Measurements from ENCODE around the gene TMEM213. TPM values are rescaled to one million over a fixed set of nuclear protein-coding genes. Genes with fewer than 3 reads are reported as not detected.
A peak's percentile ranks its signal among the peaks of the same experiment; 100 is the strongest.

TMEM213 gene
- total and polyA plus RNA-seq, 2 of the 13 experiments (the other 11 are each of a cell fraction or from before 2014, with no cell fraction given): not detected

DNA sequence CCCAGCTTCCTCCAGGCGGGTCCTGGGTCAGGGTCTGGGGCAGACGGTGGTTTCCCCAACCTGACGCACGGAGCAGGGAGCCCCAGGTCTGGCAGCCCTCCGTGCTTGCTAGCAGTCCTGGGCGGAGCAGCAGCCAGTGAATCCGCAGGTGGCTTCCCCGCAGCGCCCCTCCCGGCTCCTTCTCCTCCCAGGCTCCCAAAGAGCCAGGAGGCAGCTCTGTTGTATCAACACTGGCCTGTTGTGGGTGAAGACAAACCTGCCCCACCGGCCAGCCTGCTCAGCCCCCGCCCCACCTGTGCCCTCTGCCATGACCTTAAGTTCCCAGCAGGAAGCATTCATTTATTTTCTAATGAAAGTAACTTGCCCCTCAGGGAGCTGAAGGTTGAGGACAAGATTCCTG lies 24.0 kb upstream of the TMEM213 start:
- Histone ChIP-seq H4K20me1 (ENCODE audit: insufficient read depth, low read length) (no peaks in the 10 kb centered on the region), H2AFZ (ENCODE audit: low read length) (no peak overlapping the region), H3K4me3 (replicated peaks in 1 of 3; ENCODE audit: insufficient read depth in 1 of 3, low read depth in 2 of 3, low read length in 3 of 3) (peak overlapping the region in 1 of 3 experiments; percentile 44; a peak in 1 of 6 replicates), H3K4me2 (ENCODE audit: low read depth, low read length) (peak overlapping the region; percentile 59), H3K9me3 (ENCODE audit: low read length) (no peaks in the 10 kb centered on the region), H3K9ac (ENCODE audit: insufficient read depth, low read depth, low read length) (no peak overlapping the region), H3K36me3 (replicated peaks in 1 of 2; ENCODE audit: control insufficient read depth in 1 of 2, insufficient read depth in 2 of 2, low read length in 2 of 2) (no peaks in the 10 kb centered on the region), H3K79me2 (ENCODE audit: insufficient read depth, low read length) (no peaks in the 10 kb centered on the region), H3K27ac (ENCODE audit: extremely low read length, insufficient read depth, low read length) (no peak overlapping the region), H3K27me3 (ENCODE audit: control insufficient read depth in 1 of 2, insufficient read depth in 2 of 2, low read length in 2 of 2) (peaks cover 0 to 9% of the 10 kb centered on the region in 2 experiments; a peak in 1 of 5 replicates), H3K4me1 (ENCODE audit: insufficient read depth, low read length) (peaks cover 36% of the 10 kb centered on the region)
- ChIA-PET POLR2A (no interaction called here), CTCF (ENCODE audit: low intra/inter-chr PET ratio, low total read pairs) (no interaction called here)
- ATAC-seq: peak; percentile 94
- no peak for DNase-seq (ENCODE audit: low spot score)
- no TSS peak for BruUV-seq (replicated peaks)
- no CpG with 5 or more reads among the region's 12 CpGs for WGBS (ENCODE audit: low lambda C conversion rate)
- intact Hi-C loops (cut with micrococcal nuclease; ENCODE audit: unreplicated experiment): no loop called here
- in situ Hi-C loops (cut with HindIII; ENCODE audit: extremely low pct_ligation_motif_present, low pct_unique_long_range_greater_than_20kb): no loop called here
- FAIRE-seq: no peak
- TF ChIP-seq ZNF768 (CRISPR knock-in tag; IDR thresholded peaks at IDR 0.05) (peak; percentile 79), HNRNPH1 (optimal IDR thresholded peaks at IDR 0.05; ENCODE audit: low read depth, low read length) (no peak), BHLHE40 (IDR thresholded peaks at IDR 0.05; ENCODE audit: low read length) (no peak), ZMAT3 (CRISPR knock-in tag; conservative IDR thresholded peaks at IDR 0.05) (no peak), PRDM4 (CRISPR knock-in tag; IDR thresholded peaks at IDR 0.05; ENCODE audit: borderline replicate concordance) (no peak), NFRKB (IDR thresholded peaks at IDR 0.05) (no peak), SP5 (CRISPR knock-in tag; IDR thresholded peaks at IDR 0.05; ENCODE audit: borderline replicate concordance, low read depth) (peak; percentile 48; the same call in 1 of the 2 replicates), XRCC5 (optimal IDR thresholded peaks at IDR 0.05; ENCODE audit: low read length) (peak; percentile 51), ZNF773 (CRISPR knock-in tag; IDR thresholded peaks at IDR 0.05; ENCODE audit: borderline replicate concordance) (no peak), NR2F6 (IDR thresholded peaks at IDR 0.05) (no peak), NR2F6 (CRISPR knock-in tag; IDR thresholded peaks at IDR 0.05) (0 out of 2 replicates have a peak, but pooled peaks have one; percentile 10), ATM (IDR thresholded peaks at IDR 0.05; ENCODE audit: borderline replicate concordance) (no peak), CTCF (CRISPR knock-in tag; IDR thresholded peaks at IDR 0.05) (peak; percentile 36; the same call in 1 of the 2 replicates), ZNF230 (CRISPR knock-in tag; IDR thresholded peaks at IDR 0.05) (no peak)
- TF ChIP-seq, protein P1, sequence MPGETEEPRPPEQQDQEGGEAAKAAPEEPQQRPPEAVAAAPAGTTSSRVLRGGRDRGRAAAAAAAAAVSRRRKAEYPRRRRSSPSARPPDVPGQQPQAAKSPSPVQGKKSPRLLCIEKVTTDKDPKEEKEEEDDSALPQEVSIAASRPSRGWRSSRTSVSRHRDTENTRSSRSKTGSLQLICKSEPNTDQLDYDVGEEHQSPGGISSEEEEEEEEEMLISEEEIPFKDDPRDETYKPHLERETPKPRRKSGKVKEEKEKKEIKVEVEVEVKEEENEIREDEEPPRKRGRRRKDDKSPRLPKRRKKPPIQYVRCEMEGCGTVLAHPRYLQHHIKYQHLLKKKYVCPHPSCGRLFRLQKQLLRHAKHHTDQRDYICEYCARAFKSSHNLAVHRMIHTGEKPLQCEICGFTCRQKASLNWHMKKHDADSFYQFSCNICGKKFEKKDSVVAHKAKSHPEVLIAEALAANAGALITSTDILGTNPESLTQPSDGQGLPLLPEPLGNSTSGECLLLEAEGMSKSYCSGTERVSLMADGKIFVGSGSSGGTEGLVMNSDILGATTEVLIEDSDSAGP (CRISPR knock-in tag; IDR thresholded peaks at IDR 0.05; ENCODE audit: borderline replicate concordance): no peak
- TF ChIP-seq, protein P2, sequence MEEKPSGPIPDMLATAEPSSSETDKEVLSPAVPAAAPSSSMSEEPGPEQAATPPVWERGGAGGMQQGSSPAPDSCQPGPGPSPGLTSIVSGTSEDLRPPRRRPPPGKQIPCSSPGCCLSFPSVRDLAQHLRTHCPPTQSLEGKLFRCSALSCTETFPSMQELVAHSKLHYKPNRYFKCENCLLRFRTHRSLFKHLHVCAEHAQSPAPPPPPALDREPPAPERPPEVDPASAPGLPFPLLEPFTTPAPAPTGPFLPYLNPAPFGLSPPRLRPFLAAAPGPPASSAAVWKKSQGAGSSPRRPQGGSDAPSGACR (CRISPR knock-in tag; IDR thresholded peaks at IDR 0.05): no peak
- TF ChIP-seq, protein P3, sequence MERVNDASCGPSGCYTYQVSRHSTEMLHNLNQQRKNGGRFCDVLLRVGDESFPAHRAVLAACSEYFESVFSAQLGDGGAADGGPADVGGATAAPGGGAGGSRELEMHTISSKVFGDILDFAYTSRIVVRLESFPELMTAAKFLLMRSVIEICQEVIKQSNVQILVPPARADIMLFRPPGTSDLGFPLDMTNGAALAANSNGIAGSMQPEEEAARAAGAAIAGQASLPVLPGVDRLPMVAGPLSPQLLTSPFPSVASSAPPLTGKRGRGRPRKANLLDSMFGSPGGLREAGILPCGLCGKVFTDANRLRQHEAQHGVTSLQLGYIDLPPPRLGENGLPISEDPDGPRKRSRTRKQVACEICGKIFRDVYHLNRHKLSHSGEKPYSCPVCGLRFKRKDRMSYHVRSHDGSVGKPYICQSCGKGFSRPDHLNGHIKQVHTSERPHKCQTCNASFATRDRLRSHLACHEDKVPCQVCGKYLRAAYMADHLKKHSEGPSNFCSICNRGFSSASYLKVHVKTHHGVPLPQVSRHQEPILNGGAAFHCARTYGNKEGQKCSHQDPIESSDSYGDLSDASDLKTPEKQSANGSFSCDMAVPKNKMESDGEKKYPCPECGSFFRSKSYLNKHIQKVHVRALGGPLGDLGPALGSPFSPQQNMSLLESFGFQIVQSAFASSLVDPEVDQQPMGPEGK (CRISPR knock-in tag; IDR thresholded peaks at IDR 0.05): 0 out of 2 replicates have a peak, but pooled peaks have one; percentile 41

Measured in HepG2 (cell line).